Endothelial cell of umbilical vein (primary cell): ENCODE results near the gene PASK. TPM values are rescaled to one million over a fixed set of nuclear protein-coding genes. Genes with fewer than 3 reads are reported as not detected.

Source experiments
- Bru-seq: library from RNA; stranded (reverse); fragments of 400-500 nt; gene quantifications from one replicate; lab custom pipeline; 2021; lab: Mats Ljungman, UMichigan
- BruChase-seq, 2 experiments: library from RNA; stranded (reverse); fragments of 400-500 nt; gene quantifications; one replicate each; lab custom pipeline; 2021; lab: Mats Ljungman, UMichigan
- BruUV-seq: library from RNA; stranded (reverse); fragments of 400-500 nt; replicated peaks from 2 replicates; lab custom pipeline; 2021; lab: Mats Ljungman, UMichigan
- CTCF ChIA-PET: fragments of 300-600, 350-600 bp; sonication (Branson Sonifier 250); formaldehyde crosslinking; loops from one replicate; lab custom pipeline; 2021; ENCODE audit warnings: antibody characterized with exemption, inconsistent platforms; lab: Charles Lee
- POLR2A ChIA-PET: fragments of 300-600, 350-600 bp; sonication (Branson Sonifier 250); formaldehyde crosslinking; loops from one replicate; lab custom pipeline; 2021; ENCODE audit warnings: antibody characterized with exemption, inconsistent platforms; lab: Charles Lee
- DNase-seq: peaks from one replicate; pipeline ENCODE4 v3.0.0-alpha.2; 2011; ENCODE audit warnings: low read depth, low spot score
- FAIRE-seq: peaks from 2 replicates; lab custom pipeline; 2011; peaks lifted over from hg19 to GRCh38; lab: Jason Lieb, UNC
- H2AFZ ChIP-seq: 2 replicates; pipeline ENCODE4 v1.6.0; 2012; ENCODE audit warnings: low read depth, low read length, control low read depth, inconsistent platforms
- H3K27ac ChIP-seq: 2 replicates; pipeline ENCODE4 v1.5.1; 2011; ENCODE audit warnings: low read depth, mild to moderate bottlenecking, control low read depth, low read length, moderate library complexity; ENCODE audit not compliant: insufficient read depth
- H3K27me3 ChIP-seq, 2 experiments: 2 replicates each; pipeline versions ENCODE4 v1.6.0 to v1.6.1; 2011; ENCODE audit warnings: low read length in 2 of 2, mixed read lengths in 1 of 2; ENCODE audit not compliant: control insufficient read depth in 2 of 2, insufficient read depth in 2 of 2
- H3K36me3 ChIP-seq, 2 experiments: 2 replicates in 1 of 2; 3 replicates in 1 of 2; pipeline ENCODE4 v1.5.1; 2011; ENCODE audit warnings: low read length in 2 of 2, mild to moderate bottlenecking in 1 of 2, moderate library complexity in 1 of 2; ENCODE audit not compliant: control insufficient read depth in 2 of 2, insufficient read depth in 2 of 2; ENCODE audit errors: extremely low read depth in 1 of 2
- H3K4me1 ChIP-seq: 3 replicates; pipeline ENCODE4 v1.5.1; 2011; ENCODE audit warnings: mild to moderate bottlenecking, low read length; ENCODE audit not compliant: control insufficient read depth, insufficient read depth; ENCODE audit errors: extremely low read depth
- H3K4me2 ChIP-seq: 2 replicates; pipeline ENCODE4 v1.6.1; 2011; ENCODE audit warnings: low read length, control low read depth, mixed read lengths; ENCODE audit not compliant: insufficient read depth
- H3K4me3 ChIP-seq, 3 experiments: fragments of 200-600 bp in 1 of 3; sonication (generic), shearing (Covaris generic) in 1 of 3; replicated peaks in 1 of 3; 2 replicates each; pipeline ENCODE4 v1.5.1; 2011 to 2016; ENCODE audit warnings: control low read depth in 3 of 3, low read length in 3 of 3, mild to moderate bottlenecking in 2 of 3, inconsistent platforms in 1 of 3, low read depth in 1 of 3, moderate library complexity in 1 of 3; ENCODE audit not compliant: insufficient read depth in 1 of 3
- H3K79me2 ChIP-seq: 2 replicates; pipeline ENCODE4 v1.6.0; 2012; ENCODE audit warnings: low read length, inconsistent platforms; ENCODE audit not compliant: control insufficient read depth, insufficient read depth
- H3K9ac ChIP-seq: replicated peaks from 2 replicates; pipeline ENCODE3; 2011; ENCODE audit warnings: low read length, control low read depth; ENCODE audit not compliant: insufficient read depth; ENCODE audit errors: extremely low read depth
- H3K9me1 ChIP-seq: replicated peaks from 3 replicates; pipeline ENCODE4 v1.6.0; 2011; ENCODE audit warnings: mild to moderate bottlenecking, low read length; ENCODE audit not compliant: control insufficient read depth, insufficient read depth; ENCODE audit errors: extremely low read depth
- H3K9me3 ChIP-seq: replicated peaks from 2 replicates; pipeline ENCODE4 v1.5.1; 2012; ENCODE audit warnings: low read length, inconsistent platforms; ENCODE audit not compliant: control insufficient read depth, insufficient read depth
- H4K20me1 ChIP-seq: replicated peaks from 2 replicates; pipeline ENCODE3; 2011; ENCODE audit warnings: mild to moderate bottlenecking, low read length; ENCODE audit not compliant: control insufficient read depth, insufficient read depth; ENCODE audit errors: extremely low read depth
- POLR2AphosphoS5 ChIP-seq: IDR thresholded peaks from 2 replicates; pipeline ENCODE4 v1.6.1; 2012; ENCODE audit warnings: low read depth, mild to moderate bottlenecking, control low read depth, low read length, moderate library complexity; ENCODE audit not compliant: insufficient read depth
- dilution Hi-C: fragments of 300-500 bp; cut with MboI; formaldehyde crosslinking; loops from one replicate; pipeline ENCODE4 v1.15.0; 2019; ENCODE audit warnings: low sequenced_read_pairs; ENCODE audit not compliant: extremely low pct_ligation_motif_present
- intact Hi-C: fragments of 100-400 bp; cut with micrococcal nuclease; formaldehyde crosslinking; loops from one replicate; pipeline ENCODE4 v1.10.0; 2022
- long read RNA-seq: library from polyadenylated mRNA; stranded (forward); transcript quantifications from one replicate; pipeline ENCODE4 v2.0.0, GENCODE V29; 2021
- polyA minus RNA-seq, 3 experiments: library from RNA; depleted of rRNA, polyadenylated mRNA; stranded (reverse); fragments of >200 nt; gene quantifications; 1 replicate in 1 of 3; 2 replicates in 2 of 3; pipeline ENCODE4 v1.2.3, GENCODE V29; 2011
- polyA plus RNA-seq, 4 experiments: library from polyadenylated mRNA; depleted of rRNA in 3 of 4; stranded (reverse) in 3 of 4; unstranded in 1 of 4; fragments of >200 nt; gene quantifications; 2 replicates each; pipeline versions ENCODE4 v1.2.1 to v1.2.3, GENCODE V29; 2011 to 2012; ENCODE audit warnings: missing spikeins in 1 of 4
- total RNA-seq: library from RNA; stranded (reverse); gene quantifications from 2 replicates; pipeline ENCODE4 v1.2.3, GENCODE V29; 2021
- TF ChIP-seq, protein P1 (sequence below), 2 donors: IDR thresholded peaks; 1 replicate in 1 of 2; 2 replicates in 1 of 2; pipeline ENCODE4 v1.5.1; 2011; ENCODE audit warnings: low read length in 2 of 2, mild to moderate bottlenecking in 2 of 2, moderate library complexity in 2 of 2, control low read depth in 1 of 2, inconsistent platforms in 1 of 2, low read depth in 1 of 2; ENCODE audit not compliant: insufficient read depth in 1 of 2; ENCODE audit errors: extremely low read depth in 1 of 2

The PASK gene
- 17.3 and 26.0 TPM in 2 replicates for total RNA-seq
- polyA plus RNA-seq, result 5.7 and 16.6 TPM in 2 replicates
- polyA plus RNA-seq (2011; cell fraction: cytosol; rRNA removed), result 4.0 and 4.2 TPM in 2 replicates
- polyA plus RNA-seq (2011; cell fraction: nucleus; rRNA removed), result 43.8 and 52.7 TPM in 2 replicates
- polyA plus RNA-seq (2012), result 7.5 and 8.5 TPM in 2 replicates
- polyA minus RNA-seq, result 15.4 and 23.6 TPM in 2 replicates
- 6.9 TPM for polyA minus RNA-seq (2011; cell fraction: cytosol; rRNA and poly(A)+ RNA removed)
- 13.3 and 18.2 TPM in 2 replicates for polyA minus RNA-seq (2011; cell fraction: nucleus; rRNA and poly(A)+ RNA removed)
- Bru-seq, nascent RNA, result percentile 42 among the genes with signal in this experiment
- percentile 58 among the genes with signal in this experiment for BruChase-seq, experiment 1, labeled RNA remaining after a 6-hour chase
- BruChase-seq, experiment 2, labeled RNA remaining after a 2-hour chase, result percentile 56 among the genes with signal in this experiment
- long read RNA-seq, full-length matches to known transcripts, result 10 of 16 reads
- long read RNA-seq, partial matches to known transcripts, result 3 of 16 reads
- long read RNA-seq, other reads (novel, unspliced or antisense), result 3 of 16 reads

DNA sequence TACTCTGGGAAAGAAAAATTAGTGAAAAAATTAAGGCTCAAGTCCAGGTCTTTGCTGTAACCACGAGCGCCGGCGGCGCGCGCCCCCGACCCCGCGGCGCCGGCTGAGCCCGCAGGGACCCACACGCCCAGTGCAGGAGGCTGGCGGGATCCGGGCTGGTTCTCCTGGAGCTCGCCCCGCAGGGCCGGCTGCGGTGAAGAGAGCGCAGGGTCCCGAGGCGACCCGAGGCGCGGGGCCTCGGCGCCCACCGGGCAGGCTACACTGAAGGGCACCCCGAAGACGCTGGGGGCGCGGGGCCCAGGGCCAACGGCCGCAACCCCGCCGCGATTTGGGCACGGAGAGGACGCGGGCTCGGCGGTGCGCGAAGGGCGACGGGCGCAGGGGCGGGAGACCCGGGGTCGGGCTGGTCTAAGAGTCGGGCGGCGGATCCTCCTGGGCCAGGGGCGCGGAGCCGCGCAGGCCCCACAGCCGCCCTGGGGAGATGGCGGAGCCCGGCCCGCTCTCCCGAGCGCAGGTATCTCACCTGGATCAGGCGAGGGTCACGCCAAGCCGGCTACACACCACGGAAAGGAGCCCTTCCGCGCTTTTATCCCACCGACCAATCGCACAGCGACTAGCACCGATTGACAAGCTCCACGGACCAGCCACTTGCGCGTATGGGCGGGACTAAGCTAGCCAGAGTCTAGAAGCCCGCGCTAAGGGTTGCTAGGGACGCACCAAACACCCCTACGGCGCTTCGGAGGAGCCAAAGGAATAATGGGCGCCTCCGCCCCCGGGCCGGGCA, at the start of gene PASK:
Gene PASK (minus strand): TSS at position 582 of the 784 bp plus-strand sequence. CDS start 6,440 bp downstream, outside the sequence.
- FAIRE-seq (peak; percentile 99), DNase-seq (peak; percentile 91)
- Histone ChIP-seq H2AFZ (peak within 1 kb of the TSS; percentile 95), H3K4me1 (peaks cover 15% of the 10 kb centered on the region), H3K79me2 (peaks cover 13% of the 10 kb centered on the region), H3K4me2 (peak within 1 kb of the TSS; percentile 54), H3K9me1 (no peaks in the 10 kb centered on the region), H3K4me3 (peak within 1 kb of the TSS; percentile 76 to 85 (median 78)), H3K9ac (peak within 1 kb of the TSS; percentile 40), H3K27me3 (no peaks in the 10 kb centered on the region), H4K20me1 (no peaks in the 10 kb centered on the region), H3K36me3 (peaks cover 0 to 2% of the 10 kb centered on the region in 2 experiments), H3K9me3 (no peaks in the 10 kb centered on the region), H3K27ac (no peak within 1 kb of the TSS)
- CTCF ChIA-PET, result interaction anchor here (0.9 to 1.3 kb wide), 3 partner anchors 71 to 298 kb away, joined by 3 to 4 read pairs (median 3); no protein-coding TSS in a partner anchor
- TF ChIP-seq POLR2AphosphoS5, result peak; percentile 21
- TF ChIP-seq, protein P1, sequence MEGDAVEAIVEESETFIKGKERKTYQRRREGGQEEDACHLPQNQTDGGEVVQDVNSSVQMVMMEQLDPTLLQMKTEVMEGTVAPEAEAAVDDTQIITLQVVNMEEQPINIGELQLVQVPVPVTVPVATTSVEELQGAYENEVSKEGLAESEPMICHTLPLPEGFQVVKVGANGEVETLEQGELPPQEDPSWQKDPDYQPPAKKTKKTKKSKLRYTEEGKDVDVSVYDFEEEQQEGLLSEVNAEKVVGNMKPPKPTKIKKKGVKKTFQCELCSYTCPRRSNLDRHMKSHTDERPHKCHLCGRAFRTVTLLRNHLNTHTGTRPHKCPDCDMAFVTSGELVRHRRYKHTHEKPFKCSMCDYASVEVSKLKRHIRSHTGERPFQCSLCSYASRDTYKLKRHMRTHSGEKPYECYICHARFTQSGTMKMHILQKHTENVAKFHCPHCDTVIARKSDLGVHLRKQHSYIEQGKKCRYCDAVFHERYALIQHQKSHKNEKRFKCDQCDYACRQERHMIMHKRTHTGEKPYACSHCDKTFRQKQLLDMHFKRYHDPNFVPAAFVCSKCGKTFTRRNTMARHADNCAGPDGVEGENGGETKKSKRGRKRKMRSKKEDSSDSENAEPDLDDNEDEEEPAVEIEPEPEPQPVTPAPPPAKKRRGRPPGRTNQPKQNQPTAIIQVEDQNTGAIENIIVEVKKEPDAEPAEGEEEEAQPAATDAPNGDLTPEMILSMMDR (IDR thresholded peaks at IDR 0.05; ENCODE audit: extremely low read depth in 1 of 2, insufficient read depth in 1 of 2, low read depth in 1 of 2, low read length in 2 of 2), result no peak
- dilution Hi-C loops, result no loop called here
- BruUV-seq, result no TSS peak
- POLR2A ChIA-PET, result interaction anchor here (1.0 kb wide), 1 partner anchor 166 kb away, joined by 4 read pairs; the partner anchor contains the start of gene HDLBP
- intact Hi-C loops, result loop anchor here (1.0 to 10.0 kb wide), 3 partner anchors 8 to 583 kb away; partner anchors contain the start of gene D2HGDH
